ENCODE measurements around the gene ARHGEF17.

- TF ChIP-seq POLR2A (IDR thresholded peaks at IDR 0.05) = no peak
- no peak for TF ChIP-seq CTCF (IDR thresholded peaks at IDR 0.05)
- TF ChIP-seq EP300 (IDR thresholded peaks at IDR 0.05; ENCODE audit: low read depth) = no peak
- TF ChIP-seq POLR2AphosphoS5 (IDR thresholded peaks at IDR 0.05) = no peak
Measured at GRCh38 chr11:73348838-73349237, 40.8 kb downstream of the ARHGEF17 start.

Measured in transverse colon (tissue), 4 donors.